Breast epithelium (tissue), 3 donors: ENCODE measurements around the gene ZNF148.

Source experiments
- CTCF ChIP-seq, 3 donors: fragments of 450-650 bp; IDR thresholded peaks; one replicate each; pipeline ENCODE4 v1.5.1; 2016 to 2017; ENCODE audit warnings: antibody characterized with exemption in 3 of 3, mild to moderate bottlenecking in 3 of 3, moderate library complexity in 3 of 3
- POLR2A ChIP-seq: fragments of 450-650 bp; IDR thresholded peaks from one replicate; pipeline ENCODE4 v1.6.1; 2016; ENCODE audit warnings: antibody characterized with exemption, mild to moderate bottlenecking, moderate library complexity
- POLR2AphosphoS5 ChIP-seq, 3 donors: sonication (generic); formaldehyde crosslinking; IDR thresholded peaks; one replicate each; pipeline ENCODE4 v1.6.1; 2017; ENCODE audit warnings: antibody characterized with exemption in 3 of 3

GRCh38 chr3:125325746-125326145 lies 49.4 kb downstream of the ZNF148 start:
- TF ChIP-seq POLR2AphosphoS5 (IDR thresholded peaks at IDR 0.05) (no peak), POLR2A (no peak), CTCF (IDR thresholded peaks at IDR 0.05) (no peak)
